ENCODE measurements around the gene SLC25A42. TPM values are rescaled to one million over a fixed set of nuclear protein-coding genes. Genes with fewer than 3 reads are reported as not detected.

Gene SLC25A42
- total RNA-seq, 1 experiment from 2014 or later, result 3.5 TPM

DNA sequence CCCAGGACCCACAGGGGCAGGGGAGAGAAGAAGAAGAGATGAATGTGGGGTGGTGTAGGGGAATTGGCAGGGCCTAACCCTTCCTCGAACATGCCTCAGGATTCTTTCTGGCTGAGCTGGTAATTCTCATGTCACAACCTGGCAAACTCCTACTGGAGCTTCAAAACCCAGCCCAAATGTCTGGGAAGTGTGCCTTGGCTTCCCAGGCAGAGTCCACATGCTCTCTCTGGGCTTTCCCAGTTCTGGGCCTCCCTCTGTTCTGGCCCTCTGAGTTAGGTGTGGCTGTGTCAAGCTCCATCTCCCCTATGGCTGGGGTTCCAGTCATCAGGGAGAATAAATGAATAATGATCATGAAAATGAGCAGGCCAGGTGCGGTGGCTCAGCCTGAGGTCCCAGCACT, 85.6 kb downstream of the SLC25A42 start:
- POLR2A ChIA-PET (ENCODE audit: low non-redundant PET), result no interaction called here
- H3K4me3 ChIP-seq (ENCODE audit: low read depth, low read length, poor library complexity, severe bottlenecking), result no peak overlapping the region
- intact Hi-C loops (cut with micrococcal nuclease; ENCODE audit: unreplicated experiment), result loop anchor here (5.0 kb wide), 1 partner anchor 338 kb away; no protein-coding TSS in a partner anchor
- TF ChIP-seq EZH2 (IDR thresholded peaks at IDR 0.05; ENCODE audit: borderline replicate concordance, low read depth, low read length, poor library complexity, severe bottlenecking) (no peak), CTCF (conservative IDR thresholded peaks at IDR 0.05; ENCODE audit: low read depth, low read length) (no peak)
- H3K9me3 ChIP-seq (ENCODE audit: low read depth, low read length, poor library complexity, severe bottlenecking), result no peaks in the 10 kb centered on the region
- no peaks in the 10 kb centered on the region for H3K36me3 ChIP-seq (ENCODE audit: insufficient read depth, low read length, poor library complexity, severe bottlenecking)
- no peak overlapping the region for H3K27ac ChIP-seq (ENCODE audit: low read depth, low read length, poor library complexity, severe bottlenecking)
- DNase-seq (ENCODE audit: low spot score), result no peak
- H3K4me1 ChIP-seq (ENCODE audit: insufficient read depth, low read length, poor library complexity, severe bottlenecking), result no peaks in the 10 kb centered on the region
- CTCF ChIA-PET, result no interaction called here
- BruUV-seq (replicated peaks), result no TSS peak
- no peaks in the 10 kb centered on the region for H3K27me3 ChIP-seq (replicated peaks; ENCODE audit: insufficient read depth, low read depth, low read length, poor library complexity)

DNA sequence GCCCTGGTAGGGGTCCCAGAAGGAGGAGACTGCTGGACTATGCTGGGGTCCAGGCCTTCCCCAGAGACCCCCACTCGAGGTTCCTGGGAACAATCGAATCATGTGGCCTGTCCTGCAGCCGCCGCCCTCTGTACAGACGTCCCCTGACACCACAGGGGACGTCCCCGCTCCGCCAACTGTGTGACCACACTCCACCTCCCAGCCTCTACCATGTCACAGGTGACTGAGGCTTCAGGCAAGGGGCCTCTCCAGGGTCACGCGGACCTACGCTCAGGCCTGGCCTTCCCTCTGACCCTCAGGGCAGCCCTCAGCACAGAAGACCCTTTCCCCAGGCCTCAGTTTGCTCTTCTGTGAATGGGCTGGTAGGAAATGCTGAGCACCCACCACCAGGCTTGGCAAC, 87.6 kb downstream of the SLC25A42 start:
- no peak overlapping the region for H3K27ac ChIP-seq (ENCODE audit: low read depth, low read length, poor library complexity, severe bottlenecking)
- CTCF ChIA-PET, result no interaction called here
- intact Hi-C loops (cut with micrococcal nuclease; ENCODE audit: unreplicated experiment), result no loop called here

GRCh38 chr19:19152668-19153384, 89.0 kb downstream of the SLC25A42 start:
- Histone ChIP-seq H3K4me3 (ENCODE audit: low read depth, low read length, poor library complexity, severe bottlenecking) (no peak overlapping the region), H3K36me3 (ENCODE audit: insufficient read depth, low read length, poor library complexity, severe bottlenecking) (no peaks in the 10 kb centered on the region), H3K27ac (ENCODE audit: low read depth, low read length, poor library complexity, severe bottlenecking) (no peak overlapping the region), H3K27me3 (replicated peaks; ENCODE audit: insufficient read depth, low read depth, low read length, poor library complexity) (no peaks in the 10 kb centered on the region), H3K9me3 (ENCODE audit: low read depth, low read length, poor library complexity, severe bottlenecking) (no peaks in the 10 kb centered on the region), H3K4me1 (ENCODE audit: insufficient read depth, low read length, poor library complexity, severe bottlenecking) (no peaks in the 10 kb centered on the region)
- POLR2A ChIA-PET (ENCODE audit: low non-redundant PET), result no interaction called here
- TF ChIP-seq EZH2 (IDR thresholded peaks at IDR 0.05; ENCODE audit: borderline replicate concordance, low read depth, low read length, poor library complexity, severe bottlenecking), result no peak
- no peak for TF ChIP-seq CTCF (conservative IDR thresholded peaks at IDR 0.05; ENCODE audit: low read depth, low read length)
- DNase-seq (ENCODE audit: low spot score), result no peak
- BruUV-seq (replicated peaks), result no TSS peak
- CTCF ChIA-PET, result no interaction called here
- intact Hi-C loops (cut with micrococcal nuclease; ENCODE audit: unreplicated experiment), result no loop called here

More for the DNA sequence above, 87.6 kb downstream of the SLC25A42 start:
- Histone ChIP-seq H3K4me1 (ENCODE audit: insufficient read depth, low read length, poor library complexity, severe bottlenecking) (no peaks in the 10 kb centered on the region), H3K27me3 (replicated peaks; ENCODE audit: insufficient read depth, low read depth, low read length, poor library complexity) (no peaks in the 10 kb centered on the region), H3K4me3 (ENCODE audit: low read depth, low read length, poor library complexity, severe bottlenecking) (no peak overlapping the region), H3K36me3 (ENCODE audit: insufficient read depth, low read length, poor library complexity, severe bottlenecking) (no peaks in the 10 kb centered on the region), H3K9me3 (ENCODE audit: low read depth, low read length, poor library complexity, severe bottlenecking) (no peaks in the 10 kb centered on the region)
- no peak for TF ChIP-seq CTCF (conservative IDR thresholded peaks at IDR 0.05; ENCODE audit: low read depth, low read length)
- TF ChIP-seq EZH2 (IDR thresholded peaks at IDR 0.05; ENCODE audit: borderline replicate concordance, low read depth, low read length, poor library complexity, severe bottlenecking), result no peak
- POLR2A ChIA-PET (ENCODE audit: low non-redundant PET), result no interaction called here
- no TSS peak for BruUV-seq (replicated peaks)
- no peak for DNase-seq (ENCODE audit: low spot score)

Measured in A673 (cell line).